Natural killer cell (primary cell): ENCODE results near the gene CLASP1. TPM values are rescaled to one million over a fixed set of nuclear protein-coding genes. Genes with fewer than 3 reads are reported as not detected.

ENCODE experiments used
- ATAC-seq, 3 donors: fragments of 150-1000 bp in 2 of 3; fragments of 200-7000 bp in 1 of 3; cut with Tn5 transposase; 1 replicate in 1 of 3; 2 replicates in 2 of 3; pipeline ENCODE4 v1.10.0; 2021; ENCODE audit warnings: mild to moderate bottlenecking in 2 of 3, moderate library complexity in 2 of 3
- DNase-seq, 2 donors: peaks; one replicate each; pipeline versions ENCODE4 v3.0.0 to v3.0.0-alpha.2; 2013 to 2021; ENCODE audit warnings: mixed read lengths in 1 of 2
- H3K27ac ChIP-seq: one replicate; pipeline ENCODE4 v1.5.1; 2013; ENCODE audit warnings: mild to moderate bottlenecking, low read length
- H3K27me3 ChIP-seq: one replicate; pipeline ENCODE4 v1.6.1; 2013; ENCODE audit warnings: low read length; ENCODE audit not compliant: control insufficient read depth, insufficient read depth
- H3K36me3 ChIP-seq: one replicate; pipeline ENCODE4 v1.6.1; 2013; ENCODE audit warnings: low read length; ENCODE audit not compliant: control insufficient read depth, insufficient read depth
- H3K4me1 ChIP-seq: one replicate; pipeline ENCODE4 v1.6.1; 2013; ENCODE audit warnings: low read length; ENCODE audit not compliant: control insufficient read depth, insufficient read depth
- H3K4me3 ChIP-seq: one replicate; pipeline ENCODE4 v1.5.1; 2013; ENCODE audit warnings: low read length
- H3K9me3 ChIP-seq: one replicate; pipeline ENCODE4 v1.6.1; 2013; ENCODE audit warnings: low read length; ENCODE audit not compliant: control insufficient read depth, insufficient read depth
- H3K27ac Mint-ChIP-seq, 2 donors: one replicate each; pipeline ENCODE4 v1.8.0; 2022; ENCODE audit warnings: mild to moderate bottlenecking in 2 of 2, mixed read lengths in 2 of 2, moderate library complexity in 1 of 2
- H3K27me3 Mint-ChIP-seq, 2 donors: one replicate each; pipeline ENCODE4 v1.8.0; 2022; ENCODE audit warnings: low read depth in 2 of 2, mixed read lengths in 2 of 2
- H3K36me3 Mint-ChIP-seq: one replicate; pipeline ENCODE4 v1.8.0; 2022; ENCODE audit warnings: mixed read lengths
- H3K4me1 Mint-ChIP-seq, 2 donors: one replicate each; pipeline ENCODE4 v1.8.0; 2022; ENCODE audit warnings: mixed read lengths in 2 of 2
- H3K4me3 Mint-ChIP-seq: one replicate; pipeline ENCODE4 v1.8.0; 2022; ENCODE audit warnings: mild to moderate bottlenecking, moderate library complexity, mixed read lengths
- H3K9me3 Mint-ChIP-seq, 2 donors: one replicate each; pipeline ENCODE4 v1.8.0; 2022; ENCODE audit warnings: mixed read lengths in 2 of 2
- WGBS: methylation state at CpG from one replicate; pipeline ENCODE4 v1.1.7; 2013; ENCODE audit warnings: missing lambda C conversion rate; ENCODE audit not compliant: insufficient coverage; 5-methylcytosine and 5-hydroxymethylcytosine counted together
- intact Hi-C: fragments of 100-400 bp; cut with micrococcal nuclease; formaldehyde crosslinking; loops from one replicate; pipeline ENCODE4 v1.14.2; 2022
- total RNA-seq, 4 donors: library from RNA; stranded (reverse); fragments of 120-200 nt in 1 of 4; gene quantifications; one replicate each; pipeline versions ENCODE4 v1.2.3 to v1.2.4, GENCODE V29; 2013 to 2022
- TF ChIP-seq, protein P1 (sequence below): fragments of 200-600 bp; IDR thresholded peaks from one replicate; pipeline ENCODE4 v1.8.0; 2022; ENCODE audit warnings: antibody characterized with exemption

The CLASP1 gene
- total RNA-seq, 3 donors from 2014 or later (not counting 1 experiment from before 2014, with no cell fraction given), result 125 to 142 (median 127) TPM

- Histone ChIP-seq H3K4me1 (peaks cover 14% of the 10 kb centered on the region), H3K4me3 (no peak overlapping the region), H3K36me3 (peaks cover 28% of the 10 kb centered on the region), H3K9me3 (no peaks in the 10 kb centered on the region), H3K27ac (no peak overlapping the region), H3K27me3 (no peaks in the 10 kb centered on the region)
- DNase-seq, result no peak
- Mint-ChIP-seq H3K4me3 (peak overlapping the region; percentile 66), H3K9me3 (peaks cover 0 to 3% of the 10 kb centered on the region in 2 donors), H3K4me1 (peaks cover 61 to 74% of the 10 kb centered on the region in 2 donors), H3K27ac (peak overlapping the region; percentile 79 to 85), H3K36me3 (peaks cover 39% of the 10 kb centered on the region), H3K27me3 (no peaks in the 10 kb centered on the region)
- peak; percentile 69 to 76 (median 74) for ATAC-seq
- intact Hi-C loops, result no loop called here
- TF ChIP-seq, protein P1, sequence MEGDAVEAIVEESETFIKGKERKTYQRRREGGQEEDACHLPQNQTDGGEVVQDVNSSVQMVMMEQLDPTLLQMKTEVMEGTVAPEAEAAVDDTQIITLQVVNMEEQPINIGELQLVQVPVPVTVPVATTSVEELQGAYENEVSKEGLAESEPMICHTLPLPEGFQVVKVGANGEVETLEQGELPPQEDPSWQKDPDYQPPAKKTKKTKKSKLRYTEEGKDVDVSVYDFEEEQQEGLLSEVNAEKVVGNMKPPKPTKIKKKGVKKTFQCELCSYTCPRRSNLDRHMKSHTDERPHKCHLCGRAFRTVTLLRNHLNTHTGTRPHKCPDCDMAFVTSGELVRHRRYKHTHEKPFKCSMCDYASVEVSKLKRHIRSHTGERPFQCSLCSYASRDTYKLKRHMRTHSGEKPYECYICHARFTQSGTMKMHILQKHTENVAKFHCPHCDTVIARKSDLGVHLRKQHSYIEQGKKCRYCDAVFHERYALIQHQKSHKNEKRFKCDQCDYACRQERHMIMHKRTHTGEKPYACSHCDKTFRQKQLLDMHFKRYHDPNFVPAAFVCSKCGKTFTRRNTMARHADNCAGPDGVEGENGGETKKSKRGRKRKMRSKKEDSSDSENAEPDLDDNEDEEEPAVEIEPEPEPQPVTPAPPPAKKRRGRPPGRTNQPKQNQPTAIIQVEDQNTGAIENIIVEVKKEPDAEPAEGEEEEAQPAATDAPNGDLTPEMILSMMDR, result no peak
- no CpG with 5 or more reads among the region's 1 CpG for WGBS
These were observed 148.2 kb downstream of the CLASP1 start for GRCh38 chr2:121501031-121501430.

DNA sequence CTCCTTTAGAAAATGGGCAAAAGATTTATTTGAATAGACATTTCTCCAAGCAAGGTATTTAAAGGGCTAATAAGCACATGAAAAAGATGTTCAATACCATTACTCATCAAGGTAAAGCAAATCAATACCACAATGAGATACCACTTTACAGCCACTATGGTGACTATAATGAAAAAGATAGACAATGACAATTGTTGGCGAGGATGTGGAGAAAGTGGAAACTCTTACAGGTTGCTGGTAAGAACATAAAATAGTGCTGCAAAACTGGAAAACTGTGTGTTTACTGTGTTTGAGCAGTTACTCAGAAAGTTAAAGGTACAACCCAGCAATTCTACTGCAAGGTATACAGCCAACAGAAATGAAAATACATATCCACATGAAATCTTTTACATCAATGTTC lies 150.5 kb downstream of the CLASP1 start:
- no peaks in the 10 kb centered on the region for H3K27me3 ChIP-seq
- ATAC-seq, result no peak
- H3K4me1 ChIP-seq, result peaks cover 5% of the 10 kb centered on the region
- Mint-ChIP-seq H3K4me3 (no peak overlapping the region), H3K4me1 (peaks cover 49 to 59% of the 10 kb centered on the region in 2 donors), H3K27me3 (no peaks in the 10 kb centered on the region), H3K9me3 (peaks cover 0 to 3% of the 10 kb centered on the region in 2 donors), H3K36me3 (peaks cover 39% of the 10 kb centered on the region), H3K27ac (peak overlapping the region; percentile 11 to 85)
- TF ChIP-seq, protein P1, result no peak
- H3K36me3 ChIP-seq, result peaks cover 26% of the 10 kb centered on the region
- 67% methylated on average over 1 of the region's 1 CpG for WGBS
- DNase-seq, result no peak
- H3K4me3 ChIP-seq, result no peak overlapping the region
- no peak overlapping the region for H3K27ac ChIP-seq
- intact Hi-C loops, result no loop called here
- H3K9me3 ChIP-seq, result no peaks in the 10 kb centered on the region

DNA sequence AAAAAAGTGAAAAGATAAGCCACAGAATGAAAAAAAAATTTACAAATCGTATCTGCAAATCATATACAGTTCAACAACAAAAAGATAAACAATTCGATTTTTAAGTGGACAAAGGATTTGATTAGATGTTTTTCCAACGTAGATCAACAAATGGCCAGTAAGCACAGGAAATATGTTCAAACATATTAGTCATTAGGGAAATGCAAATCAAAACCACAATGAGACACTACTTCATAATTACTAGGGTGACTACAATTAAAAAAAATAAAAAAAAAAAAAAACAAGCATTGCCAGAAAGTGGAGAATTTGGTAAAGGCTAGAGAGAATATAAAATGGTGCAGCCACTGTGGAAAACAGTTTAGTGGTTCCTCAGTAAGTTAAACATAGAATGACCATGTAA lies 156.9 kb downstream of the CLASP1 start:
- Histone ChIP-seq H3K27me3 (no peaks in the 10 kb centered on the region), H3K36me3 (peaks cover 5% of the 10 kb centered on the region), H3K4me3 (no peak overlapping the region), H3K4me1 (peaks cover 12% of the 10 kb centered on the region), H3K27ac (no peak overlapping the region), H3K9me3 (no peaks in the 10 kb centered on the region)
- TF ChIP-seq, protein P1, result no peak
- Mint-ChIP-seq H3K4me1 (peaks cover 38 to 60% of the 10 kb centered on the region in 2 donors), H3K9me3 (no peaks in the 10 kb centered on the region), H3K27me3 (no peaks in the 10 kb centered on the region), H3K36me3 (peaks cover 8% of the 10 kb centered on the region), H3K4me3 (no peak overlapping the region), H3K27ac (peak overlapping the region; percentile 11 to 66)
- WGBS, result no CpG with 5 or more reads among the region's 3 CpGs
- intact Hi-C loops, result no loop called here
- peak in 1 of 3 donors; percentile 14 for ATAC-seq
- DNase-seq, result no peak

DNA sequence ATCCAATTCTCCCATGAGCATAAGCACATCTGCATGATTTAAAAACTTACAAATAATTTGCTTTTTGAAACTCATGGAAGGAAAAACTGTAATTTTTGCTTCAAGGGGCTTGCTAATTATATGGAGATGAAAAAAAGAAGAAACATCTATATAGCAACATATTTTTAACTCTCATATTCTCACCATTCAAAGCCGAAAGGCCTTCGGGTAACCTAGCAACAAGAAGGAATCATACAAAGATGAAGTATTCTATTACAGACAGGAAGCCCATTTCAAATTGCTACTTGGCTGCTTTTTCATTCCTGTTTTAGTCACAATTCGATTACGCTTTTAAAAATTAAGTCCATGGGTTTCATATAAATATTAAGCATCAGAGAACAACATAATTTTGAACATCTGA lies 157.7 kb downstream of the CLASP1 start:
- Histone ChIP-seq H3K9me3 (no peaks in the 10 kb centered on the region), H3K4me1 (peaks cover 17% of the 10 kb centered on the region), H3K27me3 (no peaks in the 10 kb centered on the region), H3K4me3 (no peak overlapping the region), H3K36me3 (no peaks in the 10 kb centered on the region), H3K27ac (no peak overlapping the region)
- DNase-seq (no peak), ATAC-seq (no peak)
- Mint-ChIP-seq H3K27ac (peak overlapping the region; percentile 53 to 81), H3K4me3 (no peak overlapping the region), H3K27me3 (no peaks in the 10 kb centered on the region), H3K36me3 (peaks cover 1% of the 10 kb centered on the region), H3K4me1 (peaks cover 30 to 55% of the 10 kb centered on the region in 2 donors), H3K9me3 (no peaks in the 10 kb centered on the region)
- 90% methylated on average over 4 of the region's 4 CpGs for WGBS
- intact Hi-C loops, result no loop called here
- TF ChIP-seq, protein P1, result no peak
